HepG2 (cell line): ENCODE data around the gene SMIM8. TPM values are rescaled to one million over a fixed set of nuclear protein-coding genes. Genes with fewer than 3 reads are reported as not detected.
A peak's percentile ranks its signal among the peaks of the same experiment; 100 is the strongest.

Experiments used
- ARNTL ChIP-seq: sonication (generic); formaldehyde crosslinking; IDR thresholded peaks from 2 replicates; pipeline ENCODE4 v1.4.0; 2020; ENCODE audit warnings: mild to moderate bottlenecking, missing genetic modification reagents
- CERS6 ChIP-seq: sonication (generic); formaldehyde crosslinking; IDR thresholded peaks from 2 replicates; pipeline ENCODE4 v1.5.0; 2020; ENCODE audit warnings: missing genetic modification reagents
- ELK4 ChIP-seq: sonication (generic); formaldehyde crosslinking; IDR thresholded peaks from 2 replicates; pipeline ENCODE4 v1.9.0; 2021; ENCODE audit warnings: missing genetic modification reagents, borderline replicate concordance
- FOXO1 ChIP-seq: sonication (generic); formaldehyde crosslinking; IDR thresholded peaks from 2 replicates; pipeline ENCODE4 v1.4.0; 2020; ENCODE audit warnings: missing genetic modification reagents
- HNF1B ChIP-seq: sonication (generic); formaldehyde crosslinking; IDR thresholded peaks from 2 replicates; pipeline ENCODE4 v1.5.1; 2020; ENCODE audit warnings: mild to moderate bottlenecking, moderate library complexity, missing genetic modification reagents
- MXD4 ChIP-seq: IDR thresholded peaks from 2 replicates; pipeline ENCODE4 v1.6.1; 2016; ENCODE audit warnings: mild to moderate bottlenecking, missing biosample characterization, missing genetic modification reagents
- NR1H2 ChIP-seq: sonication (generic); formaldehyde crosslinking; IDR thresholded peaks from 2 replicates; pipeline ENCODE4 v1.8.1; 2022; ENCODE audit warnings: low read depth, missing genetic modification reagents, borderline replicate concordance
- RAD21 ChIP-seq: fragments of 450-650 bp; formaldehyde crosslinking; IDR thresholded peaks from 2 replicates; pipeline ENCODE4 v1.5.0; 2020; ENCODE audit warnings: mild to moderate bottlenecking
- RBM39 ChIP-seq: fragments of 200-400 bp; formaldehyde crosslinking; IDR thresholded peaks from one replicate; pipeline ENCODE4 v1.6.1; 2018; ENCODE audit warnings: antibody characterized with exemption, mild to moderate bottlenecking, low read depth, low read length; ENCODE audit not compliant: poor library complexity, severe bottlenecking
- ZFX ChIP-seq: sonication (generic); formaldehyde crosslinking; IDR thresholded peaks from 2 replicates; pipeline ENCODE4 v1.4.0; 2020; ENCODE audit warnings: mild to moderate bottlenecking, low read depth, missing genetic modification reagents, moderate library complexity
- ZKSCAN8 ChIP-seq: IDR thresholded peaks from 2 replicates; pipeline ENCODE4 v1.6.1; 2016; ENCODE audit warnings: borderline replicate concordance, missing genetic modification reagents, missing compliant biosample characterization
- ZNF333 ChIP-seq: sonication (generic); formaldehyde crosslinking; IDR thresholded peaks from 2 replicates; pipeline ENCODE4 v1.4.0; 2020; ENCODE audit warnings: mild to moderate bottlenecking, missing genetic modification reagents, borderline replicate concordance
- ZNF513 ChIP-seq: sonication (generic); formaldehyde crosslinking; conservative IDR thresholded peaks from 2 replicates; pipeline ENCODE4 v1.5.0; 2020; ENCODE audit warnings: missing genetic modification reagents
- ZNF549 ChIP-seq: sonication (generic); formaldehyde crosslinking; IDR thresholded peaks from 2 replicates; pipeline ENCODE4 v1.5.0; 2020; ENCODE audit warnings: missing genetic modification reagents
- ZNF562 ChIP-seq: sonication (generic); formaldehyde crosslinking; IDR thresholded peaks from 2 replicates; pipeline ENCODE4 v1.8.0; 2022; ENCODE audit warnings: missing genetic modification reagents, borderline replicate concordance
- ZSCAN21 ChIP-seq: sonication (generic); formaldehyde crosslinking; IDR thresholded peaks from 2 replicates; pipeline ENCODE4 v1.8.0; 2022; ENCODE audit warnings: mild to moderate bottlenecking, missing genetic modification reagents, moderate library complexity, borderline replicate concordance
- polyA plus RNA-seq, 8 experiments: library from polyadenylated mRNA; depleted of rRNA in 3 of 8; stranded (reverse) in 7 of 8; unstranded in 1 of 8; fragments of >200 nt; fragmentation: Illumina TruSeq in 4 of 8; extraction: Trizol in 4 of 8; gene quantifications; 2 replicates each; pipeline versions ENCODE4 v1.2.1 to v1.2.3, GENCODE V29; 2011 to 2016; ENCODE audit warnings: low read depth in 4 of 8, missing spikeins in 1 of 8, mixed read lengths in 1 of 8; ENCODE audit not compliant: insufficient read depth in 1 of 8
- total RNA-seq, 5 experiments: library from RNA; depleted of rRNA; stranded (reverse); fragments of >200 nt; fragmentation: Illumina TruSeq; extraction: Trizol; gene quantifications; 2 replicates each; pipeline ENCODE4 v1.2.3, GENCODE V29; 2016; ENCODE audit warnings: low read depth in 1 of 5
- TF ChIP-seq, protein P1 (sequence below): sonication (generic); formaldehyde crosslinking; IDR thresholded peaks from 2 replicates; pipeline ENCODE4 v1.4.0; 2020; ENCODE audit warnings: missing genetic modification reagents

Gene SMIM8
- total and polyA plus RNA-seq, 2 of the 13 experiments (the other 11 are each of a cell fraction or from before 2014, with no cell fraction given): 4.8 to 10.0 TPM

DNA sequence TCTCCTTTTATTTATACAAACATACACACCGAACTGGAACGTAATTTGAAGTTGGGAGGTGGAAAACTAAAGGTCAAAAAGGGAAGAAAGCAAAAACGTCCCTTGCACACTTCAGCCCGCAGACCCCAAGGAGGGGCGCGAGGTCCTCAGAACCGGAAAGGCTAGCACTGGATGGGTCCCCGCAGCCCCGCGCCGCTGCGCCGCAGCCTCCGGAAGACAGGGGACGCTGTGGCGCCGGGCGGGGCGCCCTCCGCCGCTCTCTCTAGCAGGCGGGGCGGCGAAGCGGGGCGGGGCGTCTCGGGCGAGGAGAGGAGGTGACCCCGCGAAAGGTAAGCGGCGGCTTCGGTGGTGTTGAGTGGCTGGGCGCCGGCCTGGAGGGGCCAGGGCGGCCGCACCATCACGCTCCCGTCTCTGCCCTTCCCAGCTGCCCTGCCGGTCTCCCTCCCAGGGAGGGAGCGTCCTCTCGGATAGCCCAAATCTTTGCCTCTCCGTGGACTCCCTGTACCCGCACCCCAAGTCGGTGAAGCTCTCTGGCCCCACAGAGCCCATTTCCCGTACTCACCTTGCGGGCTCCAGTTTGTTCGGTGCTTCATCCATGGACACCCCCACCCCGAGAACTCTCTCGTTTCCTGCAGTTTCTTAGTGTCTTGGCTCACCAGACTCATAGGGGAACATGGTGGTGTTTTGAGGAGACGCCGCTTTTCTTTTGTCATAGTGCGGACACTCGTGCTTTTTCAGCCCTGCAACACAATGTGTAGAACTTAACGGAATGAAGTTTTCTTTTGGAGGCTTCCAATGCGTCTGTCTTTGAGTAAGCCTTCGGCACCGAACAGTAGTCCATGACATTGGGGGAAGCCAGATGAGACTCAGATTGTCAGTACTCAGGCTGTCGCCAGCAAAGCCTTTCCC lies at the start of gene SMIM8 (continued):
- TF ChIP-seq HNF1B (no peak; the same call in 1 of the 2 replicates), ZSCAN21 (CRISPR knock-in tag) (no peak; the same call in 1 of the 2 replicates), ZNF562 (CRISPR knock-in tag) (no peak), CERS6 (CRISPR knock-in tag) (no peak; the same call in 1 of the 2 replicates), ZFX (CRISPR knock-in tag) (peak; percentile 75), ELK4 (CRISPR knock-in tag) (no peak), ZNF549 (CRISPR knock-in tag) (peak; percentile 38; the same call in 1 of the 2 replicates), RAD21 (CRISPR knock-in tag) (peak; percentile 80), ARNTL (CRISPR knock-in tag) (no peak), ZNF333 (CRISPR knock-in tag) (peak; percentile 90), RBM39 (peak; percentile 82), ZNF513 (CRISPR knock-in tag) (0 out of 2 replicates have a peak, but pooled peaks have one; percentile 77), NR1H2 (CRISPR knock-in tag) (no peak), MXD4 (CRISPR knock-in tag) (peak; percentile 61), FOXO1 (CRISPR knock-in tag) (peak; percentile 54; the same call in 1 of the 2 replicates), ZKSCAN8 (CRISPR knock-in tag) (peak; percentile 42; the same call in 1 of the 2 replicates)
- TF ChIP-seq, protein P1, sequence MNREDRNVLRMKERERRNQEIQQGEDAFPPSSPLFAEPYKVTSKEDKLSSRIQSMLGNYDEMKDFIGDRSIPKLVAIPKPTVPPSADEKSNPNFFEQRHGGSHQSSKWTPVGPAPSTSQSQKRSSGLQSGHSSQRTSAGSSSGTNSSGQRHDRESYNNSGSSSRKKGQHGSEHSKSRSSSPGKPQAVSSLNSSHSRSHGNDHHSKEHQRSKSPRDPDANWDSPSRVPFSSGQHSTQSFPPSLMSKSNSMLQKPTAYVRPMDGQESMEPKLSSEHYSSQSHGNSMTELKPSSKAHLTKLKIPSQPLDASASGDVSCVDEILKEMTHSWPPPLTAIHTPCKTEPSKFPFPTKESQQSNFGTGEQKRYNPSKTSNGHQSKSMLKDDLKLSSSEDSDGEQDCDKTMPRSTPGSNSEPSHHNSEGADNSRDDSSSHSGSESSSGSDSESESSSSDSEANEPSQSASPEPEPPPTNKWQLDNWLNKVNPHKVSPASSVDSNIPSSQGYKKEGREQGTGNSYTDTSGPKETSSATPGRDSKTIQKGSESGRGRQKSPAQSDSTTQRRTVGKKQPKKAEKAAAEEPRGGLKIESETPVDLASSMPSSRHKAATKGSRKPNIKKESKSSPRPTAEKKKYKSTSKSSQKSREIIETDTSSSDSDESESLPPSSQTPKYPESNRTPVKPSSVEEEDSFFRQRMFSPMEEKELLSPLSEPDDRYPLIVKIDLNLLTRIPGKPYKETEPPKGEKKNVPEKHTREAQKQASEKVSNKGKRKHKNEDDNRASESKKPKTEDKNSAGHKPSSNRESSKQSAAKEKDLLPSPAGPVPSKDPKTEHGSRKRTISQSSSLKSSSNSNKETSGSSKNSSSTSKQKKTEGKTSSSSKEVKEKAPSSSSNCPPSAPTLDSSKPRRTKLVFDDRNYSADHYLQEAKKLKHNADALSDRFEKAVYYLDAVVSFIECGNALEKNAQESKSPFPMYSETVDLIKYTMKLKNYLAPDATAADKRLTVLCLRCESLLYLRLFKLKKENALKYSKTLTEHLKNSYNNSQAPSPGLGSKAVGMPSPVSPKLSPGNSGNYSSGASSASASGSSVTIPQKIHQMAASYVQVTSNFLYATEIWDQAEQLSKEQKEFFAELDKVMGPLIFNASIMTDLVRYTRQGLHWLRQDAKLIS (CRISPR knock-in tag): no peak
